ENCODE results near the gene GRIA1.

The GRIA1 gene

GRCh38 chr5:153793699-153794098 lies 303.2 kb downstream of the GRIA1 start:
- TF ChIP-seq CTCF (IDR thresholded peaks at IDR 0.05; ENCODE audit: low read depth, low read length), result no peak
- no peak for DNase-seq (ENCODE audit: extremely low read depth, low read depth)

GRCh38 chr5:153794327-153794726 lies 303.9 kb downstream of the GRIA1 start:
- DNase-seq (ENCODE audit: extremely low read depth, low read depth), result no peak
- no peak for TF ChIP-seq CTCF (IDR thresholded peaks at IDR 0.05; ENCODE audit: low read depth, low read length)

GRCh38 chr5:153796527-153796926 lies 306.1 kb downstream of the GRIA1 start:
- no peak for DNase-seq (ENCODE audit: extremely low read depth, low read depth)
- TF ChIP-seq CTCF (IDR thresholded peaks at IDR 0.05; ENCODE audit: low read depth, low read length), result no peak

GRCh38 chr5:153797484-153797883 lies 307.0 kb downstream of the GRIA1 start:
- no peak for DNase-seq (ENCODE audit: extremely low read depth, low read depth)

GRCh38 chr5:153798830-153799229 lies 308.4 kb downstream of the GRIA1 start:
- no peak for DNase-seq (ENCODE audit: extremely low read depth, low read depth)
- no peak for TF ChIP-seq CTCF (IDR thresholded peaks at IDR 0.05; ENCODE audit: low read depth, low read length)

More at GRCh38 chr5:153797484-153797883, 307.0 kb downstream of the GRIA1 start:
- no peak for TF ChIP-seq CTCF (IDR thresholded peaks at IDR 0.05; ENCODE audit: low read depth, low read length)

GRCh38 chr5:153799466-153799865 lies 309.0 kb downstream of the GRIA1 start:
- TF ChIP-seq CTCF (IDR thresholded peaks at IDR 0.05; ENCODE audit: low read depth, low read length), result no peak
- DNase-seq (ENCODE audit: extremely low read depth, low read depth), result no peak

- no peak for DNase-seq (ENCODE audit: extremely low read depth, low read depth)
- TF ChIP-seq CTCF (IDR thresholded peaks at IDR 0.05; ENCODE audit: low read depth, low read length), result no peak
These were observed 311.8 kb downstream of the GRIA1 start for GRCh38 chr5:153802050-153802821.
